K562 (cell line): ENCODE measurements around the gene LAMA1. TPM values are rescaled to one million over a fixed set of nuclear protein-coding genes. Genes with fewer than 3 reads are reported as not detected.

Experiments
- ATAC-seq: fragments of 200-7000 bp; cut with Tn5 transposase; 3 replicates; pipeline ENCODE4 v1.9.1; 2020; ENCODE audit warnings: moderate library complexity
- BruUV-seq: library from RNA; stranded (reverse); fragments of 400-500 nt; replicated peaks from 2 replicates; lab custom pipeline; 2021; lab: Mats Ljungman, UMichigan
- CTCF ChIA-PET: fragments of 300-600 bp; formaldehyde crosslinking; extraction: SDS; loops from one replicate; lab custom pipeline; 2021; ENCODE audit warnings: low intra/inter-chr PET ratio; lab: Yijun Ruan, JAX
- POLR2A ChIA-PET: fragments of 300-600, 350-650 bp; sonication (Branson Sonifier 250); formaldehyde crosslinking; extraction: SDS; loops from one replicate; lab custom pipeline; 2021; ENCODE audit warnings: antibody characterized with exemption, inconsistent platforms; lab: Yijun Ruan, JAX
- DNase-seq, 4 experiments: peaks; one replicate each; pipeline versions ENCODE4 v3.0.0 to v3.0.0-alpha.2; 2011 to 2018; ENCODE audit warnings: low spot score in 3 of 4, mixed read lengths in 3 of 4; ENCODE audit errors: extremely low read depth in 1 of 4
- FAIRE-seq: peaks from 2 replicates; lab custom pipeline; 2011; peaks lifted over from hg19 to GRCh38; lab: Jason Lieb, UNC
- H2AFZ ChIP-seq: 2 replicates; pipeline ENCODE4 v1.6.0; 2011; ENCODE audit warnings: low read depth, low read length, control low read depth, inconsistent platforms
- H3K27ac ChIP-seq: fragments of 200-600 bp; 3 replicates; pipeline ENCODE4 v1.8.0; 2011; ENCODE audit warnings: low read depth, mild to moderate bottlenecking, control low read depth, inconsistent platforms, low read length, moderate library complexity, mixed read lengths; ENCODE audit errors: extremely low read depth
- H3K27me3 ChIP-seq, 2 experiments: fragments of 300-600 bp in 1 of 2; 2 replicates in 1 of 2; 3 replicates in 1 of 2; pipeline versions ENCODE4 v1.6.0 to v1.8.0; 2011; ENCODE audit warnings: inconsistent platforms in 2 of 2, low read length in 2 of 2, mild to moderate bottlenecking in 1 of 2, mixed read lengths in 1 of 2, moderate library complexity in 1 of 2; ENCODE audit not compliant: control insufficient read depth in 2 of 2, insufficient read depth in 2 of 2
- H3K36me3 ChIP-seq: fragments of 300-600 bp; 3 replicates; pipeline ENCODE4 v1.8.0; 2011; ENCODE audit warnings: mild to moderate bottlenecking, low read length, inconsistent platforms; ENCODE audit not compliant: control insufficient read depth, insufficient read depth
- H3K4me1 ChIP-seq, 2 experiments: fragments of 200-600 bp in 1 of 2; replicated peaks in 1 of 2; 2 replicates in 1 of 2; 3 replicates in 1 of 2; pipeline versions ENCODE4 v1.5.1 to v1.8.0; 2011; ENCODE audit warnings: inconsistent platforms in 2 of 2, low read length in 2 of 2, mild to moderate bottlenecking in 1 of 2, mixed read lengths in 1 of 2, moderate library complexity in 1 of 2; ENCODE audit not compliant: control insufficient read depth in 2 of 2, insufficient read depth in 2 of 2
- H3K4me2 ChIP-seq: 2 replicates; pipeline ENCODE4 v1.6.1; 2011; ENCODE audit warnings: low read length, control low read depth, inconsistent platforms, mixed read lengths; ENCODE audit not compliant: insufficient read depth
- H3K4me3 ChIP-seq: fragments of 200-600 bp; sonication (generic), shearing (Covaris generic); 2 replicates; pipeline ENCODE4 v1.5.1; 2016; ENCODE audit warnings: control low read depth, inconsistent platforms
- H3K79me2 ChIP-seq: fragments of 200-600 bp; 3 replicates; pipeline ENCODE4 v1.8.0; 2011; ENCODE audit warnings: low read length, inconsistent platforms; ENCODE audit not compliant: control insufficient read depth, insufficient read depth
- H3K9ac ChIP-seq, 2 experiments: 2 replicates each; pipeline versions ENCODE4 v1.6.0 to v1.6.1; 2011; ENCODE audit warnings: low read depth in 2 of 2, low read length in 2 of 2, control low read depth in 1 of 2, inconsistent platforms in 1 of 2, mild to moderate bottlenecking in 1 of 2, mixed read lengths in 1 of 2; ENCODE audit not compliant: insufficient read depth in 1 of 2
- H3K9me1 ChIP-seq: one replicate; pipeline ENCODE4 v1.6.0; 2011; ENCODE audit warnings: inconsistent platforms, mild to moderate bottlenecking, low read length, moderate library complexity; ENCODE audit not compliant: control insufficient read depth, insufficient read depth
- H3K9me3 ChIP-seq: replicated peaks from 2 replicates; pipeline ENCODE4 v1.5.1; 2011; ENCODE audit warnings: low read depth, low read length, inconsistent platforms; ENCODE audit not compliant: control insufficient read depth, insufficient read depth
- H4K20me1 ChIP-seq: replicated peaks from 2 replicates; pipeline ENCODE4 v1.6.1; 2011; ENCODE audit warnings: low read length, inconsistent platforms, mixed read lengths; ENCODE audit not compliant: control insufficient read depth, insufficient read depth
- ARID4B ChIP-seq: sonication (generic); formaldehyde crosslinking; IDR thresholded peaks from 2 replicates; pipeline ENCODE4 v1.8.0; 2022; ENCODE audit warnings: mild to moderate bottlenecking, missing genetic modification reagents
- CHD4 ChIP-seq: fragments of 200-600 bp; sonication (generic); IDR thresholded peaks from 3 replicates; pipeline ENCODE4 v1.6.1; 2012; ENCODE audit warnings: low read depth, mild to moderate bottlenecking, mixed read lengths, low read length, inconsistent platforms; ENCODE audit not compliant: insufficient read depth, insufficient replicate concordance, poor library complexity, severe bottlenecking
- JUNB ChIP-seq: fragments of 450-650 bp; formaldehyde crosslinking; conservative IDR thresholded peaks from 2 replicates; pipeline ENCODE4 v1.4.0; 2020; ENCODE audit warnings: mild to moderate bottlenecking
- KDM5B ChIP-seq: fragments of 200-600 bp; sonication (generic); IDR thresholded peaks from 2 replicates; pipeline ENCODE4 v1.6.1; 2012; ENCODE audit warnings: low read depth, mild to moderate bottlenecking, moderate library complexity, low read length, control low read depth, inconsistent platforms; ENCODE audit not compliant: insufficient replicate concordance
- NCOA2 ChIP-seq, 2 experiments: fragments of 450-650 bp; IDR thresholded peaks; 2 replicates each; pipeline ENCODE4 v1.6.1; 2018; ENCODE audit warnings: mild to moderate bottlenecking in 2 of 2, moderate library complexity in 1 of 2; ENCODE audit not compliant: partially characterized antibody in 2 of 2
- POU5F1 ChIP-seq: fragments of 150-350 bp; IDR thresholded peaks from 2 replicates; pipeline ENCODE4 v1.6.1; 2014; ENCODE audit warnings: borderline replicate concordance, low read length, low read depth, mild to moderate bottlenecking; ENCODE audit not compliant: partially characterized antibody
- RNF2 ChIP-seq: sonication (generic); IDR thresholded peaks from 2 replicates; pipeline ENCODE4 v1.6.1; 2016
- RREB1 ChIP-seq: fragments of 250-450 bp; sonication (Bioruptor Pico); IDR thresholded peaks from 2 replicates; pipeline ENCODE4 v1.4.0; 2020
- SRSF1 ChIP-seq: fragments of 200-400 bp; formaldehyde crosslinking; IDR thresholded peaks from 2 replicates; pipeline ENCODE4 v1.6.1; 2017; ENCODE audit warnings: mild to moderate bottlenecking, low read depth, low read length, moderate library complexity
- TCF7L2 ChIP-seq: fragments of 150-350 bp; IDR thresholded peaks from 2 replicates; pipeline ENCODE4 v1.6.1; 2016; ENCODE audit warnings: low read depth, mild to moderate bottlenecking, low read length, moderate library complexity
- THRAP3 ChIP-seq: fragments of 450-650 bp; IDR thresholded peaks from 2 replicates; pipeline ENCODE4 v1.6.1; 2016; ENCODE audit warnings: mild to moderate bottlenecking, inconsistent platforms, borderline replicate concordance
- ZBTB1 ChIP-seq: sonication (generic); formaldehyde crosslinking; IDR thresholded peaks from 2 replicates; pipeline ENCODE4 v1.8.1; 2023; ENCODE audit warnings: missing genetic modification reagents, low read depth, mild to moderate bottlenecking, borderline replicate concordance
- ZNF316 ChIP-seq: fragments of 450-650 bp; IDR thresholded peaks from 2 replicates; pipeline ENCODE4 v1.6.1; 2016
- WGBS: fragments of 100-300 bp; shearing (Covaris generic); methylation state at CpG from one replicate; pipeline ENCODE4 v1.1.6; 2016; ENCODE audit warnings: low coverage, mixed read lengths; ENCODE audit not compliant: insufficient coverage; ENCODE audit errors: missing lambda C conversion rate; 5-methylcytosine and 5-hydroxymethylcytosine counted together
- in situ Hi-C: fragments of 300-500 bp; cut with MboI; formaldehyde crosslinking; loops from 4 replicates; pipeline ENCODE4 v1.15.0; 2018; ENCODE audit warnings: inconsistent platforms, mixed read lengths
- intact Hi-C: fragments of 100-400 bp; cut with micrococcal nuclease; formaldehyde crosslinking; loops from 2 replicates; pipeline ENCODE4 v1.14.2; 2022
- polyA plus RNA-seq, 8 experiments: library from polyadenylated mRNA; depleted of rRNA in 4 of 8; stranded (reverse) in 5 of 8; unstranded in 3 of 8; fragments of >200 nt; fragmentation: Nextera tagmentation in 2 of 8; fragmentation: Illumina TruSeq in 1 of 8; extraction: Ambion mirVana in 2 of 8; extraction: Trizol in 1 of 8; gene quantifications; 2 replicates each; pipeline versions ENCODE4 v1.2.1 to v1.2.3, GENCODE V29; 2011 to 2014; ENCODE audit warnings: inconsistent platforms in 1 of 8, missing spikeins in 1 of 8
- total RNA-seq, 7 experiments: library from RNA; depleted of rRNA in 6 of 7; stranded (reverse); fragments of >200 nt in 6 of 7; fragmentation: Illumina TruSeq in 2 of 7; extraction: Trizol in 2 of 7; gene quantifications; 2 replicates each; pipeline versions ENCODE4 v1.2.1 to v1.2.3, GENCODE V29; 2011 to 2021; ENCODE audit warnings: low replicate concordance in 1 of 7

Gene LAMA1
- total and polyA plus RNA-seq, 9 of the 15 experiments (the other 6 are each of a cell fraction or from before 2014, with no cell fraction given) = 0.04 TPM; not detected in 8

DNA sequence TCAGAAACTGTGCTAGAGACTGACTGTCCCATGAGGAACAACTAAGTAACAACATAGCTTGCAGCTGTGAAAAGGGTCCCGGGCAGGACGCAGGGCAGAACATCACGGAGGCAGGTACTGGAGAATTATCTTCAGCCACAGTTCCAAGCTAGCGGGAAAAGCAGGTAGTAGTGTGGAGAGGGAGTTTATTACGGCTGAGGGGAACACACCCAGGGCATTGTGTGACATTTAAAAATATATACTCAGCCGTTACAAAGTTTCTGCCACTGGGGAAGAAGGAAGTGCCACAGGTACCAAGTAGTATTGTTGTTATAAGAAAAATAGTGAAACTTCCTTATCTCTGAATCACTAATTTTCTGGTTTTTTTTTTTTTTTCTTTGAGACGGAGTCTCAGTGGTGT, 179.6 kb downstream of the LAMA1 start:
- CTCF ChIA-PET = no interaction called here
- no peaks in the 10 kb centered on the region for H3K9me1 ChIP-seq
- H3K4me2 ChIP-seq = no peak overlapping the region
- no peaks in the 10 kb centered on the region for H4K20me1 ChIP-seq
- H3K27ac ChIP-seq = no peak overlapping the region
- ATAC-seq (no peak), DNase-seq (no peak), FAIRE-seq (no peak)
- no peaks in the 10 kb centered on the region for H3K79me2 ChIP-seq
- H3K9ac ChIP-seq = no peak overlapping the region
- peaks cover 21 to 25% of the 10 kb centered on the region in 2 experiments for H3K27me3 ChIP-seq
- H2AFZ ChIP-seq = no peak overlapping the region
- intact Hi-C loops = no loop called here
- in situ Hi-C loops = no loop called here
- POLR2A ChIA-PET = interaction anchor here (0.6 kb wide), 1 partner anchor 314 kb away, joined by 4 read pairs; no protein-coding TSS in a partner anchor
- no peaks in the 10 kb centered on the region for H3K36me3 ChIP-seq
- WGBS = 2% methylated on average over 7 of the region's 7 CpGs
- no peaks in the 10 kb centered on the region for H3K4me1 ChIP-seq
- H3K4me3 ChIP-seq = no peak overlapping the region
- BruUV-seq = no TSS peak
- no peaks in the 10 kb centered on the region for H3K9me3 ChIP-seq
- no peak for TF ChIP-seq ARID4B
- TF ChIP-seq SRSF1 = no peak
- no peak for TF ChIP-seq CHD4
- TF ChIP-seq RREB1 (CRISPR knock-in tag) = no peak
- no peak for TF ChIP-seq JUNB (CRISPR knock-in tag)
- no peak for TF ChIP-seq TCF7L2
- no peak for TF ChIP-seq POU5F1
- no peak for TF ChIP-seq KDM5B
- no peak for TF ChIP-seq RNF2
- TF ChIP-seq NCOA2 (IDR thresholded peaks at IDR 0.05; ENCODE audit: partially characterized antibody in 2 of 2) = no peak
- no peak for TF ChIP-seq ZNF316
- no peak for TF ChIP-seq THRAP3
- TF ChIP-seq ZBTB1 (CRISPR knock-in tag) = no peak
